ENCODE results near the gene BRDT.

BRDT gene

DNA sequence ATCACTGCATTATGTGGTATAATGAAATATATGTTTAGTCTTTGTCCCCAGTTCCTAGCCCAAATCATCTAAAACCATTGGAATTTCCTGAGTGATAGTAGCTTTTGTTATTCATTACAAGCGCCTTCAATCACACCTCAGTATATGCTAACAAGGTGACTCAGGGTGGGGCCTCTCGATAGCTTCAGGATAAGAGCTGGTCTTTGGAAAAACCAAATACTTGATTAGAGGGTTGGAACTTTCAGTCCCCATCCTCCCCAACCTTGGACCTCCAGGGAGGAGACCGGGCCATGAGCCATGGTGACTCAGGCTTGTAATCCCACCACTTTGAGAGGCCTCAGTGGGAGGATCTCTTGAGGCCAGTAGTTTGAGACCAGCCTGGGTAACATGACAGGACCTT, 5.1 kb upstream of the BRDT start:
- TF ChIP-seq, protein P1, sequence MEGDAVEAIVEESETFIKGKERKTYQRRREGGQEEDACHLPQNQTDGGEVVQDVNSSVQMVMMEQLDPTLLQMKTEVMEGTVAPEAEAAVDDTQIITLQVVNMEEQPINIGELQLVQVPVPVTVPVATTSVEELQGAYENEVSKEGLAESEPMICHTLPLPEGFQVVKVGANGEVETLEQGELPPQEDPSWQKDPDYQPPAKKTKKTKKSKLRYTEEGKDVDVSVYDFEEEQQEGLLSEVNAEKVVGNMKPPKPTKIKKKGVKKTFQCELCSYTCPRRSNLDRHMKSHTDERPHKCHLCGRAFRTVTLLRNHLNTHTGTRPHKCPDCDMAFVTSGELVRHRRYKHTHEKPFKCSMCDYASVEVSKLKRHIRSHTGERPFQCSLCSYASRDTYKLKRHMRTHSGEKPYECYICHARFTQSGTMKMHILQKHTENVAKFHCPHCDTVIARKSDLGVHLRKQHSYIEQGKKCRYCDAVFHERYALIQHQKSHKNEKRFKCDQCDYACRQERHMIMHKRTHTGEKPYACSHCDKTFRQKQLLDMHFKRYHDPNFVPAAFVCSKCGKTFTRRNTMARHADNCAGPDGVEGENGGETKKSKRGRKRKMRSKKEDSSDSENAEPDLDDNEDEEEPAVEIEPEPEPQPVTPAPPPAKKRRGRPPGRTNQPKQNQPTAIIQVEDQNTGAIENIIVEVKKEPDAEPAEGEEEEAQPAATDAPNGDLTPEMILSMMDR (IDR thresholded peaks at IDR 0.05; ENCODE audit: low read depth, low read length), result no peak
- no peak for DNase-seq (ENCODE audit: low read depth in 2 of 2)
- H3K4me3 ChIP-seq (replicated peaks in 1 of 2; ENCODE audit: low read depth in 2 of 2, low read length in 2 of 2), result no peak overlapping the region

GRCh38 chr1:91948097-91948496, 1.1 kb upstream of the BRDT start:
- DNase-seq (ENCODE audit: low read depth in 2 of 2), result no peak
- TF ChIP-seq, protein P1 (IDR thresholded peaks at IDR 0.05; ENCODE audit: low read depth, low read length), result no peak
- no peak overlapping the region for H3K4me3 ChIP-seq (replicated peaks in 1 of 2; ENCODE audit: low read depth in 2 of 2, low read length in 2 of 2)

- TF ChIP-seq, protein P1 (IDR thresholded peaks at IDR 0.05; ENCODE audit: low read depth, low read length), result no peak
- DNase-seq (ENCODE audit: low read depth in 2 of 2), result no peak
- H3K4me3 ChIP-seq (replicated peaks in 1 of 2; ENCODE audit: low read depth in 2 of 2, low read length in 2 of 2), result no peak overlapping the region
Observed at GRCh38 chr1:91948501-91949355, 473 bp upstream of the BRDT start.

- no peak for DNase-seq (ENCODE audit: low read depth in 2 of 2)
- no peak overlapping the region for H3K4me3 ChIP-seq (replicated peaks in 1 of 2; ENCODE audit: low read depth in 2 of 2, low read length in 2 of 2)
- TF ChIP-seq, protein P1 (IDR thresholded peaks at IDR 0.05; ENCODE audit: low read depth, low read length), result no peak
Observed at GRCh38 chr1:91952187-91952586, 3.0 kb downstream of the BRDT start.

DNA sequence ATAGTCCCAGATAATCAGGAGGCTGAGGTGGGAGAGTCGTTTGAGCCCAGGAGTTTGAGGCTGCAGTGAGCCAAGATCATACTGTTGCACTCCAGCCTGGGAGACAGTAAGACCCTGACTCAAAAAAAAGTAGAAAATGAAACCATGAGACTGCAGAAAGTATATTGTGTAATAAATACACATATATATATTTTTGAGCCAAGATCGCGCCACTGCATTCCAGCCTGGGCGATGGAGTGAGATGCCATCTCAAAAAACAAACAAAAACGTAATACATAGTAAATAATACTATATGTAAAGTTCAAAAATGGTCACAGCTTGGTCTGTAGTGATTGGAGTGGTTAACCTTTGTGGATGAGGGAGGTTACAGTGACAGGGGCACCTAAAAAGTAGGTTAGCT, 9.7 kb downstream of the BRDT start:
- no peak overlapping the region for H3K4me3 ChIP-seq (replicated peaks in 1 of 2; ENCODE audit: low read depth in 2 of 2, low read length in 2 of 2)
- TF ChIP-seq, protein P1 (IDR thresholded peaks at IDR 0.05; ENCODE audit: low read depth, low read length), result no peak
- no peak for DNase-seq (ENCODE audit: low read depth in 2 of 2)

DNA sequence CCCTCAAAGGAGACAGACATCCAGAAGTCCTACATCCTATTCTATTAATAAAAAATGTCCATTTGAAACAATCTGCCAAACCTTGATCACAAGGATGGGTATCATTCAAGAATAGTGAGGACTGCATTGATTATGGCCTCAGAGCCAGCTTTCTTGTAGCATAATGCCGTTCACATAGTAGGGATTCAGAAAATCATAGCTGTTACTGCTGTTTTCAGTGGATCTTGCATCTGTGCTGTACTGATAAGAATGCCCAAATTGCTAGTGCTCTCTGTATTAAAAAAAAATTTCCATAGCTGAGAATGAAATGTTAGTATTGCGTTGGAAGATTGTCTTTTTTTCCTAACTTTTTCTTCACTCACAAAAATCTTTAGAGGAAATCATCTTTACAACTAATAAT, 19.1 kb downstream of the BRDT start:
- H3K4me3 ChIP-seq (replicated peaks in 1 of 2; ENCODE audit: low read depth in 2 of 2, low read length in 2 of 2), result no peak overlapping the region
- DNase-seq (ENCODE audit: low read depth in 2 of 2), result no peak
- TF ChIP-seq, protein P1 (IDR thresholded peaks at IDR 0.05; ENCODE audit: low read depth, low read length), result no peak
